Neural cell (in vitro differentiated cells): ENCODE results near the gene POLR1A. TPM values are rescaled to one million over a fixed set of nuclear protein-coding genes. Genes with fewer than 3 reads are reported as not detected.

Experiments used
- H2AFZ ChIP-seq: fragments of 200-600, 300-800 bp; sonication (generic), shearing (Covaris generic); 2 replicates; pipeline ENCODE4 v1.6.0; 2014; ENCODE audit warnings: low read depth, mild to moderate bottlenecking, antibody characterized with exemption, low read length, moderate library complexity
- H3F3A ChIP-seq: fragments of 200-600 bp; shearing (Covaris generic); 2 replicates; pipeline ENCODE4 v1.6.1; 2016; ENCODE audit warnings: mild to moderate bottlenecking, moderate library complexity, mixed read lengths, antibody characterized with exemption, low read length; ENCODE audit not compliant: insufficient read depth, poor library complexity, severe bottlenecking
- H3K27ac ChIP-seq: fragments of 200-600, 300-800 bp; sonication (generic), shearing (Covaris generic); 2 replicates; pipeline ENCODE4 v1.5.1; 2014; ENCODE audit warnings: mild to moderate bottlenecking, low read length, moderate library complexity
- H3K27me3 ChIP-seq: fragments of 300-800, 200-600 bp; sonication (generic), shearing (Covaris generic); 2 replicates; pipeline ENCODE4 v1.6.0; 2014; ENCODE audit warnings: mild to moderate bottlenecking, low read depth, low read length, moderate library complexity; ENCODE audit not compliant: insufficient read depth
- H3K36me3 ChIP-seq: fragments of 300-800, 200-600 bp; sonication (generic), shearing (Covaris generic); 2 replicates; pipeline ENCODE4 v1.5.1; 2014; ENCODE audit warnings: mild to moderate bottlenecking, antibody characterized with exemption, low read length, moderate library complexity; ENCODE audit not compliant: insufficient read depth
- H3K4me2 ChIP-seq: fragments of 300-800, 200-600 bp; sonication (generic), shearing (Covaris generic); 2 replicates; pipeline ENCODE4 v1.6.0; 2014; ENCODE audit warnings: mild to moderate bottlenecking, low read length
- H3K4me3 ChIP-seq: fragments of 300-800, 200-600 bp; sonication (generic), shearing (Covaris generic); 2 replicates; pipeline ENCODE4 v1.5.1; 2014; ENCODE audit warnings: mild to moderate bottlenecking, low read length, moderate library complexity
- H3K79me2 ChIP-seq: fragments of 200-600 bp; shearing (Covaris generic); replicated peaks from 2 replicates; pipeline ENCODE4 v1.6.0; 2014; ENCODE audit warnings: mild to moderate bottlenecking, low read length, moderate library complexity; ENCODE audit not compliant: insufficient read depth
- H3K9ac ChIP-seq: fragments of 300-800, 200-600 bp; sonication (generic), shearing (Covaris generic); 2 replicates; pipeline ENCODE4 v1.6.1; 2016; ENCODE audit warnings: mild to moderate bottlenecking, low read length, mixed read lengths
- H3K9me2 ChIP-seq: fragments of 200-600 bp; shearing (Covaris generic); 2 replicates; pipeline ENCODE4 v1.6.1; 2016; ENCODE audit warnings: mild to moderate bottlenecking, low read length, mixed read lengths; ENCODE audit not compliant: insufficient read depth
- H3K9me3 ChIP-seq: fragments of 200-600, 300-800 bp; sonication (generic), shearing (Covaris generic); 2 replicates; pipeline ENCODE4 v1.6.1; 2016; ENCODE audit warnings: mild to moderate bottlenecking, mixed run types, low read length, moderate library complexity, mixed read lengths
- H4K20me1 ChIP-seq: fragments of 200-600 bp; shearing (Covaris generic); 2 replicates; pipeline ENCODE4 v1.6.1; 2016; ENCODE audit warnings: mild to moderate bottlenecking, mixed run types; ENCODE audit not compliant: insufficient read depth
- CTCF ChIP-seq: fragments of 450-650 bp; IDR thresholded peaks from 2 replicates; pipeline ENCODE4 v1.5.1; 2014; ENCODE audit warnings: antibody characterized with exemption, mild to moderate bottlenecking, moderate library complexity; ENCODE audit not compliant: poor library complexity, severe bottlenecking
- EP300 ChIP-seq: fragments of 450-650 bp; conservative IDR thresholded peaks from 2 replicates; pipeline ENCODE4 v1.6.1; 2014; ENCODE audit warnings: antibody characterized with exemption, mild to moderate bottlenecking, moderate library complexity; ENCODE audit not compliant: poor library complexity, severe bottlenecking
- EZH2 ChIP-seq: fragments of 200-600, 300-800 bp; shearing (Covaris generic), sonication (generic); IDR thresholded peaks from 2 replicates; pipeline ENCODE4 v1.6.1; 2014; ENCODE audit warnings: antibody characterized with exemption, low read length, borderline replicate concordance, mild to moderate bottlenecking; ENCODE audit not compliant: insufficient read depth, poor library complexity, severe bottlenecking
- MXI1 ChIP-seq: fragments of 450-650 bp; conservative IDR thresholded peaks from 2 replicates; pipeline ENCODE4 v1.6.1; 2014; ENCODE audit warnings: antibody characterized with exemption, mild to moderate bottlenecking; ENCODE audit not compliant: poor library complexity, severe bottlenecking
- POLR2AphosphoS5 ChIP-seq: IDR thresholded peaks from 2 replicates; pipeline ENCODE4 v1.6.1; 2012
- RAD21 ChIP-seq: fragments of 450-650 bp; conservative IDR thresholded peaks from 2 replicates; pipeline ENCODE4 v1.6.1; 2014; ENCODE audit warnings: antibody characterized with exemption, mild to moderate bottlenecking, moderate library complexity
- REST ChIP-seq: IDR thresholded peaks from 2 replicates; pipeline ENCODE4 v1.6.1; 2012; ENCODE audit warnings: borderline replicate concordance
- SMC3 ChIP-seq: fragments of 450-650 bp; conservative IDR thresholded peaks from 2 replicates; pipeline ENCODE4 v1.6.1; 2014; ENCODE audit warnings: antibody characterized with exemption, mild to moderate bottlenecking, moderate library complexity; ENCODE audit not compliant: poor library complexity
- TAF1 ChIP-seq: IDR thresholded peaks from 2 replicates; pipeline ENCODE4 v1.6.1; 2012; ENCODE audit warnings: low read depth
- polyA plus RNA-seq: library from polyadenylated mRNA; depleted of rRNA; stranded (reverse); fragments of >200 nt; gene quantifications from 2 replicates; pipeline ENCODE4 v1.2.3, GENCODE V29; 2014

The POLR1A gene
- polyA plus RNA-seq, 1 donor from 2014 or later: 5.4 TPM

GRCh38 chr2:86072271-86072858, 33.3 kb downstream of the POLR1A start:
- H3K36me3 ChIP-seq: no peaks in the 10 kb centered on the region
- H3K4me3 ChIP-seq: no peak overlapping the region
- no peak overlapping the region for H3K27ac ChIP-seq
- no peak overlapping the region for H3K4me2 ChIP-seq
- no peaks in the 10 kb centered on the region for H3F3A ChIP-seq
- TF ChIP-seq MXI1 (no peak), EP300 (no peak), TAF1 (no peak), RAD21 (no peak), SMC3 (no peak), POLR2AphosphoS5 (no peak), CTCF (no peak), EZH2 (no peak), REST (no peak)
- no peak overlapping the region for H3K9ac ChIP-seq
- H4K20me1 ChIP-seq: no peaks in the 10 kb centered on the region
- no peak overlapping the region for H2AFZ ChIP-seq
- H3K9me3 ChIP-seq: no peaks in the 10 kb centered on the region
- no peaks in the 10 kb centered on the region for H3K27me3 ChIP-seq
- H3K79me2 ChIP-seq: no peaks in the 10 kb centered on the region
- H3K9me2 ChIP-seq: no peaks in the 10 kb centered on the region

- H2AFZ ChIP-seq: no peak overlapping the region
- no peaks in the 10 kb centered on the region for H3K79me2 ChIP-seq
- no peaks in the 10 kb centered on the region for H4K20me1 ChIP-seq
- no peak for TF ChIP-seq CTCF
- TF ChIP-seq EP300: no peak
- no peak for TF ChIP-seq POLR2AphosphoS5
- H3K9ac ChIP-seq: no peak overlapping the region
- no peaks in the 10 kb centered on the region for H3F3A ChIP-seq
- no peak overlapping the region for H3K27ac ChIP-seq
- no peaks in the 10 kb centered on the region for H3K9me2 ChIP-seq
- H3K4me3 ChIP-seq: no peak overlapping the region
- H3K4me2 ChIP-seq: no peak overlapping the region
- no peaks in the 10 kb centered on the region for H3K27me3 ChIP-seq
- no peaks in the 10 kb centered on the region for H3K9me3 ChIP-seq
- no peaks in the 10 kb centered on the region for H3K36me3 ChIP-seq
These were observed 34.8 kb downstream of the POLR1A start for GRCh38 chr2:86070868-86071267.
